Pancreas (tissue), 10 donors: Measurements from ENCODE around the gene DDOST. TPM values are rescaled to one million over a fixed set of nuclear protein-coding genes. Genes with fewer than 3 reads are reported as not detected.
A peak's percentile ranks its signal among the peaks of the same experiment; 100 is the strongest.

ENCODE experiments used
- ATAC-seq, 4 donors: fragments of 200-7000 bp; cut with Tn5 transposase; one replicate each; pipeline versions ENCODE4 v1.8.0 to v1.9.1; 2020; ENCODE audit warnings: mild to moderate bottlenecking in 4 of 4, moderate library complexity in 4 of 4
- DNase-seq, 6 donors: peaks; one replicate each; pipeline ENCODE4 v3.0.0-alpha.2; 2020
- FAIRE-seq: peaks from 2 replicates; lab custom pipeline; 2012; peaks lifted over from hg19 to GRCh38; lab: Jason Lieb, UNC
- H3K27ac ChIP-seq, 4 donors: fragments of 200-600 bp; sonication (generic); 1 replicate in 3 of 4; 2 replicates in 1 of 4; pipeline versions ENCODE4 v1.5.0 to v1.8.0; 2020
- H3K27me3 ChIP-seq, 4 donors: fragments of 200-600 bp; one replicate each; pipeline ENCODE4 v1.8.0; 2021
- H3K36me3 ChIP-seq, 3 donors: fragments of 200-600 bp; sonication (generic) in 1 of 3; one replicate each; pipeline versions ENCODE4 v1.5.0 to v1.8.0; 2020 to 2021
- H3K4me1 ChIP-seq, 3 donors: fragments of 200-600 bp; one replicate each; pipeline ENCODE4 v1.8.0; 2021
- H3K4me3 ChIP-seq, 4 donors: fragments of 200-600 bp; sonication (generic) in 2 of 4; one replicate each; pipeline versions ENCODE4 v1.5.0 to v1.8.0; 2020 to 2021
- H3K9me3 ChIP-seq, 4 donors: fragments of 200-600 bp; one replicate each; pipeline ENCODE4 v1.8.0; 2021
- WGBS, 2 donors: extraction: QIAGEN DNeasy Blood & Tissue Kit; methylation state at CpG; one replicate each; pipeline ENCODE4 v1.1.7; 2013; 5-methylcytosine and 5-hydroxymethylcytosine counted together
- intact Hi-C, 3 donors: fragments of 100-400 bp; cut with DNase I; formaldehyde crosslinking; loops; one replicate each; pipeline versions ENCODE4 v1.11.1 to v1.14.2; 2022
- polyA plus RNA-seq, 2 donors: library from polyadenylated mRNA; stranded (reverse); fragments of 200-250 nt; gene quantifications; one replicate each; pipeline ENCODE4 v1.2.3, GENCODE V29; 2013
- total RNA-seq, 6 donors: library from RNA; stranded (reverse); fragmentation: NEBNext Ultra II Directional in 4 of 6; extraction: Animal tissue kit (Norgen Biotek cat#: 25700) in 4 of 6; gene quantifications; one replicate each; pipeline versions ENCODE4 v1.2.1 to v1.2.4, GENCODE V29; 2021 to 2023
- TF ChIP-seq, protein P1 (sequence below), 4 donors: fragments of 200-600 bp; sonication (generic) in 3 of 4; IDR thresholded peaks; one replicate each; pipeline versions ENCODE4 v1.5.0 to v1.8.0; 2021; ENCODE audit warnings: antibody characterized with exemption in 4 of 4
- donor health status: healthy with polysubstance abuse.
- donor health status: DM: no; HTN: no; CAD: no; lungs with moderate emphysema.
- donor health status: DM: no; HTN: no; CAD: no.
- donor health status: control.
- donor health status: control.
- donor health status: Bipolar disorder and iron deficiency.
- donor health status: DM: yes; HTN: yes; CAD: no.
- donor health status: DM: no; HTN: no; CAD: no.
- donor health status: DM: no; HTN: no; CAD: no.
- donor health status: DM: yes; HTN: yes; CAD: no.

DDOST gene
- total and polyA plus RNA-seq, 8 donors: 98.2 to 190 (median 133) TPM

DNA sequence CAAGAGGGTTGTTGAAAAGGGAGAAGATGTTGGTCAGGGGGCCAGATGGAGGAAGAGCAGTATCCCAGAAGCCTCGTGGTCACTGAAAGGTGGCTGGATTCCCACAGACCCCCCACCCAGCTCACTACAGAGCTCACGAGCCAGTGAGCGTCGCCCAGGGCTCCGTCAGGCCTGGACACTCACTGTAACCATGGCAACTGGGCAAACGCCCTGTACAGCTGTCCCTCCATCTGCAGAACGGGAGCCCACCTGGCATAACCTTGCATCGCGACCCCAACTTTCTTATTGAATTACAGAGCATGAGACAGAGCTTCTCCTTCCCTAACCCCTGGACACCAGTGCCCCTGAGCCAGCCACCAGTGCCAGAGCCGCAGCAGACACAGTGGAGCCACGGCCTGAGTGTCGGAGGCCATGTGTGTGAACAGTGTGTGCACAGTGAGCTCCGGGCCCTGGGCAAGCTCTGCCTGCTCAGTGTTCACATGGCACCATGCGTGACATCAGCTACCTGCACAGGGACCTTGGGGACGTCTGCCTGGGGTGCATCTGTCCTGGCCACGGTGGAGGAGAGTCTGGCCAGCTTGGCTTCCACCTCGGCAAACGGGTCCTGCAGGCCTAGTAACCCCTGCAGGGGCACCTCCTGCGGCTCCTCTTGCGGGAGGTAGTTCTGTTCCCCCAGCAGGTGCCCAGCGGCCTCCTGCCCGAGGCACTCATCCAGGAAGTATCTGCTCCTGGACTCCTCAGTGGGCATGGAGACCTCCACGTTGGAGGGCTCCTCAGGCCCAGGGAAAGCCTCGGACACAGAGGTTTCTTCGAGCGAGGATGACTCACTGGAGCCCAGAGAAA lies 25.9 kb upstream of the DDOST start:
- no peak overlapping the region for H3K4me3 ChIP-seq
- WGBS, 2 donors: 71 to 77% methylated on average over 26 of the region's 26 CpGs
- no peaks in the 10 kb centered on the region for H3K4me1 ChIP-seq
- DNase-seq (no peak), FAIRE-seq (no peak), ATAC-seq (no peak)
- no peaks in the 10 kb centered on the region for H3K36me3 ChIP-seq
- no peaks in the 10 kb centered on the region for H3K27me3 ChIP-seq
- H3K27ac ChIP-seq: no peak overlapping the region
- TF ChIP-seq, protein P1, sequence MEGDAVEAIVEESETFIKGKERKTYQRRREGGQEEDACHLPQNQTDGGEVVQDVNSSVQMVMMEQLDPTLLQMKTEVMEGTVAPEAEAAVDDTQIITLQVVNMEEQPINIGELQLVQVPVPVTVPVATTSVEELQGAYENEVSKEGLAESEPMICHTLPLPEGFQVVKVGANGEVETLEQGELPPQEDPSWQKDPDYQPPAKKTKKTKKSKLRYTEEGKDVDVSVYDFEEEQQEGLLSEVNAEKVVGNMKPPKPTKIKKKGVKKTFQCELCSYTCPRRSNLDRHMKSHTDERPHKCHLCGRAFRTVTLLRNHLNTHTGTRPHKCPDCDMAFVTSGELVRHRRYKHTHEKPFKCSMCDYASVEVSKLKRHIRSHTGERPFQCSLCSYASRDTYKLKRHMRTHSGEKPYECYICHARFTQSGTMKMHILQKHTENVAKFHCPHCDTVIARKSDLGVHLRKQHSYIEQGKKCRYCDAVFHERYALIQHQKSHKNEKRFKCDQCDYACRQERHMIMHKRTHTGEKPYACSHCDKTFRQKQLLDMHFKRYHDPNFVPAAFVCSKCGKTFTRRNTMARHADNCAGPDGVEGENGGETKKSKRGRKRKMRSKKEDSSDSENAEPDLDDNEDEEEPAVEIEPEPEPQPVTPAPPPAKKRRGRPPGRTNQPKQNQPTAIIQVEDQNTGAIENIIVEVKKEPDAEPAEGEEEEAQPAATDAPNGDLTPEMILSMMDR (IDR thresholded peaks at IDR 0.05): no peak
- intact Hi-C loops: no loop called here
- no peaks in the 10 kb centered on the region for H3K9me3 ChIP-seq

DNA sequence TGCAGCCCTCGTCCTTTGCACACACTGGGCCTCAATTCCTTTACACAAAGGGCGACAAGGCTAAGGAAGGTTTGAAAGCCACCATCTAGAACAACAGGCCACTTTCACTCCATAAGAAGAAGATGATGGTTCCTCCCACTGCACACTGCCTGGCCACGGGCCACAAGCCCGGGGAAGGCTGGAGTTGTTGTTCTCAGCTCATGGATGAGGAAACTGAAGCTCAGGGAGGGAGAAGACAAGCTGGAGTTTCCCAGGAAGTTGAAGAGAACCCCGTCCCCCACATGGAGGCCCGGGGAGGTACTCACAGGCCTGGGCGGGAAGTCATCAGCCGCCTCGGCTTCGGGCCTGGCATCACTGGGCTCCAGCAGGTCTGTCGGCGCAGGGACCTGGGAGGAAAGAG lies 24.6 kb upstream of the DDOST start:
- ATAC-seq: no peak
- no peak for DNase-seq
- H3K27me3 ChIP-seq: no peaks in the 10 kb centered on the region
- H3K27ac ChIP-seq: peak overlapping the region in 2 of 4 donors; percentile 19 to 33
- intact Hi-C loops: no loop called here
- H3K4me1 ChIP-seq: no peaks in the 10 kb centered on the region
- WGBS, 2 donors: 84% methylated on average over 12 of the region's 12 CpGs
- no peak overlapping the region for H3K4me3 ChIP-seq
- H3K36me3 ChIP-seq: no peaks in the 10 kb centered on the region
- no peak for FAIRE-seq
- TF ChIP-seq, protein P1 (IDR thresholded peaks at IDR 0.05): no peak
- no peaks in the 10 kb centered on the region for H3K9me3 ChIP-seq

DNA sequence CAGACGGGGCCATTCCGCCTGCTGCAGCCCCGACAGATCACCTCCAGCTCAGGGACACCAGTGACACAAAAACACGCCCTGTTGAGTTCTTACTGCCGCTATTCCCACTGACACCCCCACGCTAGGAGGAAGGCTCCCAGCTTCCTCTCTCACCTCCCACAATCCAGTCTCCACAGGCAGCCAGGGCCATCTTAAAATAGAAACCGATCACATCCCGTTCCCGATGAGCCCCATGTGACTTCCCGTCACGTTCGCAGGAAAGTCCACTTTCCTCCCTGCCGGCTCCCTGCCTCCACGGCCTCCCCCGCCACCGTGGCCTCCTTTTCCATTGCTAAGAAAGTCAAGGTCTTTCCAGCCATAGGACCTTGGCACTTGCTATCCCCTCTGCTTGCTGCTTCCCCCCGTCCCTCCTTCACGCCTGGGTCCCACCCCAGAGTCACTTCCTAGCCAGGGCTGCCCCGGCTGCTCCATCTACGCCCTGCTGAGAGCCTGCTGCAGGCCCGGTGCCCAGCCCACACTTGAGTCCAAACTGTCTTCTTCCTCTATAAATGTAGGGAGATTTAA lies 24.0 kb upstream of the DDOST start:
- intact Hi-C loops: no loop called here
- no peak for DNase-seq
- Histone ChIP-seq H3K9me3 (no peaks in the 10 kb centered on the region), H3K4me3 (no peak overlapping the region), H3K4me1 (no peaks in the 10 kb centered on the region), H3K27ac (peak overlapping the region in 2 of 4 donors; percentile 27 to 33), H3K36me3 (no peaks in the 10 kb centered on the region), H3K27me3 (no peaks in the 10 kb centered on the region)
- 79 to 83% methylated on average over 19 to 21 of the region's 21 CpGs for WGBS, 2 donors
- ATAC-seq: peak in 1 of 4 donors; percentile 20
- no peak for FAIRE-seq
- TF ChIP-seq, protein P1 (IDR thresholded peaks at IDR 0.05): no peak

DNA sequence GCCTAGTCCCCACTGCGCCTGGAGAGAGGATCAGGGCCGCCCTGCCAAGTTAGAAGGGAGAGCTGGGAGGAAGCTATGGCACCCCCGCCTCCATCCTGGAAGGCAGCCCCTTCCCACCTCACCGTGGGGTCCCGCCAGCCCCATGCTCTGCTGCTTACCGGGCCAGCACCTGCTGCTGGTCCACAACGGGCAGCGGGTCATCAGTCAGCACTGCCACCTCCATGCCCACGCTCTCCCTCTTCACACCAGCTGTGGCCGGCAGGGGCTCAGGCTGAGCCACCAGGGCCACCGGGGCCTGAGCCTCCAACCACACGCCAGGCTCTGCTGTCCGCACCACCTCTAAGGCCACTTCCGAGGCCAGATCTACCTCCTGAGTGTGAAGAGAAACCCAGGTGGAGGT lies 23.5 kb upstream of the DDOST start:
- WGBS, 2 donors: 87 to 89% methylated on average over 10 to 14 of the region's 14 CpGs
- DNase-seq (no peak), FAIRE-seq (no peak), ATAC-seq (no peak)
- TF ChIP-seq, protein P1 (IDR thresholded peaks at IDR 0.05): no peak
- intact Hi-C loops: no loop called here
- no peaks in the 10 kb centered on the region for H3K36me3 ChIP-seq
- H3K4me3 ChIP-seq: no peak overlapping the region
- no peaks in the 10 kb centered on the region for H3K9me3 ChIP-seq
- peak overlapping the region in 2 of 4 donors; percentile 8 to 27 for H3K27ac ChIP-seq
- no peaks in the 10 kb centered on the region for H3K27me3 ChIP-seq
- no peaks in the 10 kb centered on the region for H3K4me1 ChIP-seq
